HUES6 (cell line): Measurements from ENCODE around the gene STK33.
"Not testable (repeated sequence)": the region's sequence is repeated elsewhere in the genome, so short reads cannot be mapped to it uniquely, and the experiment has no call there.

Experiments
- H3K27ac ChIP-seq: 2 replicates; pipeline ENCODE4 v1.7.0; 2013; ENCODE audit warnings: low read depth, mild to moderate bottlenecking, low read length, inconsistent platforms
- H3K27me3 ChIP-seq: 2 replicates; pipeline ENCODE4 v1.6.1; 2013; ENCODE audit warnings: low read length; ENCODE audit not compliant: control insufficient read depth, insufficient read depth
- H3K36me3 ChIP-seq: 2 replicates; pipeline ENCODE4 v1.6.1; 2013; ENCODE audit warnings: low read length; ENCODE audit not compliant: control insufficient read depth, insufficient read depth
- H3K4me1 ChIP-seq: 2 replicates; pipeline ENCODE4 v1.6.1; 2013; ENCODE audit warnings: low read length; ENCODE audit not compliant: control insufficient read depth, insufficient read depth
- H3K4me3 ChIP-seq: 2 replicates; pipeline ENCODE4 v1.5.1; 2013; ENCODE audit warnings: low read depth, low read length
- H3K9ac ChIP-seq: one replicate; pipeline ENCODE4 v1.6.1; 2013; ENCODE audit warnings: mild to moderate bottlenecking, low read length
- H3K9me3 ChIP-seq: 2 replicates; pipeline ENCODE4 v1.6.1; 2013; ENCODE audit warnings: low read depth, low read length; ENCODE audit not compliant: control insufficient read depth, insufficient read depth

STK33 gene

DNA sequence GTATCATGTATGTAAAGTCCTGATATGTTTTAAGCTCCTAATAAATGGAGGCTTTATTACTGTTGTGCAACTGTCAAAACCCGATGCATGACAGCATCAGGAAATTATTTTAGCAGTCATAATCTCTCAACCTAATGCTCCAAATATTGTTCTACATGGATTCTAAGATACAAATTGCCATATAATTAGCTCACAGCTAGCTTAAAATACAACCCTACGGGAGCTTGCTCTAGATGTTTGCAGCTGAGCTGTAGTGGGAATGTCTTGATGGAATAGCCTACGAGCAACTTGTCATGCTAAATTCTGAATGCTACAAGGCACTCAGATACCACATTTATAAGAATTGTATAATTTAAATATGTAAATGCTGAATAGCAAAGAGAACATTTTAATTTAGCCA lies 109.8 kb downstream of the STK33 start:
- Histone ChIP-seq H3K4me3 (no peak overlapping the region), H3K9ac (no peak overlapping the region), H3K36me3 (no peaks in the 10 kb centered on the region), H3K4me1 (no peaks in the 10 kb centered on the region), H3K9me3 (peaks cover 3% of the 10 kb centered on the region; the same call in 1 of the 2 replicates), H3K27me3 (no peaks in the 10 kb centered on the region), H3K27ac (no peak overlapping the region)

DNA sequence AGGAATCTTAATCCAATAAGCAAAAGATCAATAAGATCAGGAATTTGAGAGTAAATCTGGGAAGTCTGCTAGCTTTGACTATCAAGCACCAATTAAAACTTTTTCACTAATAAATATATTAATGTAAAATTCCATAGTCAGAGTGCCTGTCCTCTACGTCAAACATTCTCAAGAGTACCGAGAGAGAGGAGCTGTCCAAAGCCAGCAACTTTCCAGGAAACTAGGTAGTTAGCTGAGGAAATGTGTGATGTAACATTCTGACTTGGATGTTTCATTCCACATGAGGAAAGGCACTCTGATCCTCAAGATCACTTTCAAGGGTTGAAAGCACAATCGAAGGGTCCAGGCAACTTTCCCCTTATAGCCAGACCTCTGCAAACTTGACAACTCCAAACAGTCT lies 113.2 kb downstream of the STK33 start:
- H3K4me3 ChIP-seq, result no peak overlapping the region

DNA sequence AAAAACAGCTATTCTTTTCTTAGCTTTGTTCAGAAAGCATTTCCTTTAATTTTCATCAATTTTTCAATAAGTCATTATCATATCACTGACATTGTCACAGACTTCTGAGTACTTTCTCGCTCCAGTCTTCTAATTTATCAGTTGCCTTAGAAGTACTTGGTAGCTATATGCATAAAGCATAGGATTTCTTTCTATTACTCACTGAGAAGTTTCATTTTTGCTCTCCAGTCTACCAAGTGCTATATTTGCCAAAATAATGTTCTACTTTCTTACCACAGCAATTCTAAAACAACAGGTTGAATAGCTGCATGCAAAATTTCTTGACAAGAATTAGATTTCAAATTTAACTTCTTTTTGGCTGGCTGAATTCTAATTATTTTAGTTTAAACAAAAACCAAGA lies 116.3 kb downstream of the STK33 start:
- Histone ChIP-seq H3K9ac (no peak overlapping the region), H3K9me3 (no peaks in the 10 kb centered on the region), H3K27ac (no peak overlapping the region)

More for the DNA sequence above, 113.2 kb downstream of the STK33 start:
- Histone ChIP-seq H3K36me3 (no peaks in the 10 kb centered on the region), H3K9ac (no peak overlapping the region), H3K4me1 (no peaks in the 10 kb centered on the region), H3K27me3 (no peaks in the 10 kb centered on the region), H3K27ac (no peak overlapping the region), H3K9me3 (no peaks in the 10 kb centered on the region)

DNA sequence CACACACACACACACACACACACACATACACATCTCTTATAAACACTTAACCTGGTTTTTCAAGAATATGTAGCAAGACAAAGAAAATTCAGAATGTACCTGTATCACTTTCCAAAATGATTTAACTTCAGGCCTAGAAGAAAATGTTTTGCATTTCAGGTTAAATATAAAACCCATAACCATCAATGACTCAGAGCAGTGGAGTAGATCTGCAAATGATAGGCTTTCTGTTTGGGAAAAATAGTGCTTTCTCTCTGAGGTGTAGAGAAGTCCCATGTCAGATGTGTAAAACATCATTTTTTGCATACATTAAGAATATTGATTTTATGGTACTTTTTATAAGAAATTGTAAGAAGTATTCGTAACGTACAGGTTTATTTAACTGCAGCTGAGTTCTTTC lies 116.9 kb downstream of the STK33 start:
- no peak overlapping the region for H3K4me3 ChIP-seq
- H3K27ac ChIP-seq, result no peak overlapping the region
- no peak overlapping the region for H3K9ac ChIP-seq
- no peaks in the 10 kb centered on the region for H3K27me3 ChIP-seq
- no peaks in the 10 kb centered on the region for H3K9me3 ChIP-seq
- H3K36me3 ChIP-seq, result no peaks in the 10 kb centered on the region
- no peaks in the 10 kb centered on the region for H3K4me1 ChIP-seq

More for the DNA sequence above, 116.3 kb downstream of the STK33 start:
- Histone ChIP-seq H3K4me3 (no peak overlapping the region), H3K27me3 (no peaks in the 10 kb centered on the region), H3K4me1 (no peaks in the 10 kb centered on the region), H3K36me3 (no peaks in the 10 kb centered on the region)

- H3K4me1 ChIP-seq, H3K27me3 ChIP-seq, H3K27ac ChIP-seq, H3K4me3 ChIP-seq, H3K9ac ChIP-seq, H3K36me3 ChIP-seq: not testable (repeated sequence)
- H3K9me3 ChIP-seq, result peaks cover 22% of the 10 kb centered on the region
These were observed 126.2 kb downstream of the STK33 start for GRCh38 chr11:8467806-8468205.

DNA sequence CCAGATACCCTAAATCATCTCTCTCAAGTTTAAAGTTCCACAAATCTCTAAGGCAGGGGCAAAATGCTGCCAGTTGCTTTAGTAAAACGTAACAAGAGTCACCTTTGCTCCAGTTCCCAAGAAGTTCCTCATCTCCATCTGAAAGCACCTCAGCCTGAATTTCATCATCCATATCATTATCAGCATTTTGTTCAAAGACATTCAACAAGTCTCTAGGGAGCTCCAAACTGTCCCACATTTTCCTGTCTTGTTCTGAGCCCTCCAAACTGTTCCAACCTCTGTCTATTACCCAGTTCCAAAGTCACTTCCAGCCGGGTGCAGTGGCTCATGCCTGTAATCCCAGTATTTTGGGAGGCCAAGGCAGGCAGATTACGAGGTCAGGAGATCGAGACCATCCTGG lies 126.7 kb downstream of the STK33 start:
- not testable (repeated sequence) for H3K36me3 ChIP-seq, H3K4me3 ChIP-seq, H3K27ac ChIP-seq, H3K4me1 ChIP-seq, H3K9ac ChIP-seq, H3K27me3 ChIP-seq
- H3K9me3 ChIP-seq, result peaks cover 22% of the 10 kb centered on the region

DNA sequence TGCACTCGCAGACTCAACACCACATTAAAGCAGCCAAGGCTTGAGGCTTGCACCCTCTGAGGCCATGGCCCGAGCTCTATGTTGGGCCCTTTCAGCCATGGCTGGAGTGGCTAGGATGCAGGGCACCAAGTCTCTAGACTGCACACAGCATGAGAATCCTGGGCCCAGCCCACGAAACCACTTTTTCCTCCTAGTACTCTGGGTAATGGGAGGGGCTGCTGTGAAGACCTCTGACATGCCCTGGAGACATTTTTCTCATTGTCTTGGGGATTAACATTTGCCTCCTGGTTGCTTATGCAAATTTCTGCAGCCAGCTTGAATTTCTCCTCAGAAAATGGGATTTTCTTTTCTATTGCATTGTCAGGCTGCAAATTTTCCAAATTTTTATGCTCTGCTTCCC lies 127.1 kb downstream of the STK33 start:
- H3K4me3 ChIP-seq, H3K9ac ChIP-seq, H3K4me1 ChIP-seq, H3K27ac ChIP-seq, H3K27me3 ChIP-seq, H3K36me3 ChIP-seq: not testable (repeated sequence)
- H3K9me3 ChIP-seq, result peaks cover 22% of the 10 kb centered on the region

GRCh38 chr11:8459711-8460399 lies 134.2 kb downstream of the STK33 start:
- H3K9me3 ChIP-seq, result no peaks in the 10 kb centered on the region
- H3K4me1 ChIP-seq, result no peaks in the 10 kb centered on the region
- no peaks in the 10 kb centered on the region; the same call in 1 of the 2 replicates for H3K36me3 ChIP-seq
- H3K9ac ChIP-seq, result no peak overlapping the region
- no peaks in the 10 kb centered on the region for H3K27me3 ChIP-seq
- no peak overlapping the region for H3K27ac ChIP-seq
- no peak overlapping the region for H3K4me3 ChIP-seq

- no peak overlapping the region for H3K4me3 ChIP-seq
- H3K27me3 ChIP-seq, result no peaks in the 10 kb centered on the region
- peak overlapping the region; percentile 10; the same call in 1 of the 2 replicates for H3K27ac ChIP-seq
- H3K9ac ChIP-seq, result no peak overlapping the region
- no peaks in the 10 kb centered on the region for H3K9me3 ChIP-seq
- no peaks in the 10 kb centered on the region for H3K36me3 ChIP-seq
- H3K4me1 ChIP-seq, result peaks cover 7% of the 10 kb centered on the region; the same call in 1 of the 2 replicates
These were observed 151.7 kb downstream of the STK33 start for GRCh38 chr11:8442301-8442700.

- no peaks in the 10 kb centered on the region for H3K27me3 ChIP-seq
- H3K4me1 ChIP-seq, result peaks cover 7% of the 10 kb centered on the region; the same call in 1 of the 2 replicates
- H3K27ac ChIP-seq, result no peak overlapping the region
- H3K36me3 ChIP-seq, result no peaks in the 10 kb centered on the region
- H3K9ac ChIP-seq, result no peak overlapping the region
- H3K4me3 ChIP-seq, result no peak overlapping the region
- no peaks in the 10 kb centered on the region for H3K9me3 ChIP-seq
These were observed 153.4 kb downstream of the STK33 start for GRCh38 chr11:8440649-8441048.

DNA sequence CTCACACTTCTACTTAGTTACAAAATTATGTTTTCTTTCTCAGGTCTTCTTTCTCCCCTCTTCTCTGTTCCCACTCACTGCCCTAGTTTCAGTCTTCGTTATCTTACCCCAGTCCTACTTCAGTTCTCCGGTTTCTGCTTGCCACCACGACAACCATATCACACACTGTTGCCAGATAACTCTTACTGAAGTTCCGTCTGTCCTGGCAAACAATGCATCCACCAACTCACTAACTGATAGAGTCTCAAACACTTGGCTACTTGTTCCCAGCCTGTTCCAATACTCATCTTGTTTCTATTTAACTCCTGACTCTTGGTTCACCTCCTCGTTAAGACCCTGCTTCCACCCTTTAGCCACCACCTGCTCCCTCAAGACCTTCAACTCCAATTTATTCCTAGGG lies 164.5 kb downstream of the STK33 start:
- H3K4me3 ChIP-seq, result no peak overlapping the region
- no peaks in the 10 kb centered on the region for H3K27me3 ChIP-seq
- 0 out of 2 replicates have a peak, but pooled peaks cover 3% of the 10 kb centered on the region for H3K9me3 ChIP-seq
- H3K9ac ChIP-seq, result no peak overlapping the region
- no peak overlapping the region for H3K27ac ChIP-seq
- no peaks in the 10 kb centered on the region for H3K4me1 ChIP-seq
- no peaks in the 10 kb centered on the region for H3K36me3 ChIP-seq
